GM20000 (cell line): ENCODE data around the gene GCN1.

ENCODE experiments used
- DNase-seq: peaks from one replicate; pipeline ENCODE4 v3.0.0; 2012; ENCODE audit warnings: low spot score
- CTCF ChIP-seq: IDR thresholded peaks from 2 replicates; pipeline ENCODE4 v1.5.1; 2012; ENCODE audit warnings: mild to moderate bottlenecking, control low read depth; ENCODE audit errors: extremely low read depth, missing control alignments

Gene GCN1

GRCh38 chr12:120141336-120141735, 53.2 kb downstream of the GCN1 start:
- no peak for TF ChIP-seq CTCF
- DNase-seq = no peak

- no peak for TF ChIP-seq CTCF
- no peak for DNase-seq
Observed at GRCh38 chr12:120140603-120141002, 53.9 kb downstream of the GCN1 start.

- no peak for DNase-seq
- TF ChIP-seq CTCF = no peak
Observed at GRCh38 chr12:120139958-120140357, 54.6 kb downstream of the GCN1 start.

- no peak for DNase-seq
- TF ChIP-seq CTCF = no peak
Observed at GRCh38 chr12:120138366-120138765, 56.1 kb downstream of the GCN1 start.

- no peak for TF ChIP-seq CTCF
- no peak for DNase-seq
Observed at GRCh38 chr12:120137833-120138232, 56.7 kb downstream of the GCN1 start.

GRCh38 chr12:120136093-120136770, 58.3 kb downstream of the GCN1 start:
- no peak for TF ChIP-seq CTCF

GRCh38 chr12:120134307-120134980, 60.1 kb downstream of the GCN1 start:
- no peak for DNase-seq

More at GRCh38 chr12:120136093-120136770, 58.3 kb downstream of the GCN1 start:
- DNase-seq = no peak

More at GRCh38 chr12:120134307-120134980, 60.1 kb downstream of the GCN1 start:
- no peak for TF ChIP-seq CTCF
